Midbrain (tissue), 1 donor: ENCODE data around the gene NFATC2.
A peak's percentile ranks its signal among the peaks of the same experiment; 100 is the strongest.

ENCODE experiments used
- DNase-seq: peaks from one replicate; lab custom pipeline; 2025; lab: John Stamatoyannopoulos, UW

The NFATC2 gene

DNA sequence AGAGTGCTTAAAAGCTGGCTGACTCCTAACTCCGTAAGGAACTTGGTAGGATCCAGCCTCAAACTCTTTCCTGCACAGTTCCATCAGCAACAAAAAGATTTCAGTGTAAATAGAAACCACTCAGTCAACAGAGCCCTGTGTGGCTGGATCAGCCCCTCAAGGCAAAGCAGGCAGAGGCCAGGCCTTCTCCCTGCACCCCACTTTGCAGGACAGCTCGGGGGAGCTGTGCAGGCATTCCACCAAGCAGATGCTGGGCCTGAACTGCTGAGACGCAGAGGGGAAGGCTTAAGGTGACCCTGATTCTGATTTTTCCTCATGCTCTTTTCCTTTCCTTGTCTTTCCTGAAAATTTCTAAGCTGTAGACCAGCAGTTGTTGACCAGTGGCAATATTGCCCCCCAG lies 91.5 kb downstream of the NFATC2 start:
- no peak for DNase-seq

DNA sequence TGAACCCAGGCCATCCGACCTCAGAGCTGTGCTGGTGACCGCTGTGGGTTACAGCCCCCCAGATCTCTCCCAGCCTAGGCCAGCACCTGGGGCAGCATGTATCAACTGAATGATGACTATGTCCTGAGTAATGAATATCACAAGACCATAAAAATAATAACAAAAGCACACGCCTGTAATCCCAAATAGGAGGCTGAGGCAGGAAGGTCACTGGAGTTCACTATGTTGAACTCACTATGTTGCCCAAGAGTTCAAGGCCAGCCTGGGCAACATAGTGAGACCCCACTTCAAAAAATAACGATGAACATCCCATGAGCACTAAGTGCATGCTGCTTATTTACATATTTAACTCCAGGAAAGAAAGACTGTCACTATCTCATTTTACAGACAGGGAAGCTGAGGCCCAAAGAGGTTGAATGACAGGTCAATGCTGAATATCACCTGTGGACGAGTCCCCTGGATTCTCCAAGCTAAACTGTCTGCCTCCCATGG lies 92.3 kb downstream of the NFATC2 start:
- DNase-seq = no peak

DNA sequence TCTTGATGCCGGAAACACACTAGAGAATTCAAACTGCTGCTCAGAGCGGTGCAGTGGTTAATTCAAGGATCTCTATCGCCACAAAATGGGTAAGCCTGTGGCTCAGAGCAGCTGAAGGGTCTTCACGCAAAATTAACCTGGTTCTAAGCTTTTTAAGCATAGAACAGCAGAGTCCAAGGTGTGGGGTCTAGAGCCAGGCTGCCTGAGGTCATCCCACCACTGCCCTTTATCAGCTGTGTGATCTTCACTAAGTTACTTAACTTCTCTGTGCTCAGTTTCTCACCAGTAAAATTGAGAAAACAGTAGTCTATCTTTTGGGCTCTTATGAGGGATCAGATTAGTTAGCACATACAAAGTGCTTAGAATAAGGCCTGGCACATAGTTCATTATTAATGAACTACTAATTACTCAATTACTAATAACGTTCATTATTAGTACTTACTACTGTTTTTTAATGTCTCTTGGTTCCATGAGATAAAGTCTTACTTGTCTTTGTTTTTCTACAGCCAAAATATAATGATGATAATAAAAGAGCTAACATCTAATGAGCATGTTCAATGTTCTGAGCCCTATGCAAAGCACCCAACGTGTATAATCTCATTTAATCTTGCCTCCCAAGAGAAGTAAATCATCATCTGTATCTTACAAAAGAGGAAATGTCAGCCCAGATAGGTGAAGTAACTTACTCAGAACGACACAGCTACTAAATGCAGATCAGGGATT lies 92.9 kb downstream of the NFATC2 start:
- DNase-seq = no peak

DNA sequence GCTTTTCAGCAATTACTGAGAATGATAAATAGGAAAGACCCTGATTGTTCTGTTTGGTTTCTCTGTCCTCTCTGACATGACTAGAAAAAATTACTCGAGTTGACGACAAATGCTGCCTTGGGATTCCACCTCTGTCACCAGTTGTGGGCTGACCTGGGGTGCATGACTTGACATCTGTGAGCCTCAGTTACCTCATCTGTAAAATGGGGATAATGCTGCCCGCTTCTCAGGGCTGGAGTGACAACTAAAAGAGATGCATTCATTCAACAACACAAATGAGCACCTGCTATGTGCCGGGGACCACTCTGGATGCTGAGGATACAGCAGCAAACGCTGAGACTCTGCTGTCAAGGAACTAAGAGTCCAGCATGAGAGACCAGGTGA lies 94.8 kb downstream of the NFATC2 start:
- DNase-seq = no peak

GRCh38 chr20:51447097-51447764 lies 95.3 kb downstream of the NFATC2 start:
- peak; percentile 14 for DNase-seq

DNA sequence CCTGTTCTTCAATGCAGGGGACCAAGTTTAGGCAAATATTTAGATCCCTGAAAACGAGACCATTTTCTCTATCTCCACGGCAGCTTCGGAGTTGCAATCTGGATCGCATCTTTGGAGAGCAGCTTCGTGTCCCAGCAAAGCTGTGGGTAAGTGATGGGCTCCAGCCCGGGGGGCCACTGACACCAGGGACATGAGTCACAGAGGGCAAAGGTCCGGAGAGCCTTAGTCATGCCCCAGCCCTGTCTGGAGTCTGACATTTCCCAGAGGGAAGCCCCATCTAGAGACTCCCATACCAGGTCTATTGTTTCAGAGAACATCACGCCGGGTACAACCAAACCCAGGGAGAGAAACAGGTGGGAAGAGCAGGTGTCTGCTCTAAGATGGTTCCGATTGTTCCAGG lies 95.9 kb downstream of the NFATC2 start:
- no peak for DNase-seq

DNA sequence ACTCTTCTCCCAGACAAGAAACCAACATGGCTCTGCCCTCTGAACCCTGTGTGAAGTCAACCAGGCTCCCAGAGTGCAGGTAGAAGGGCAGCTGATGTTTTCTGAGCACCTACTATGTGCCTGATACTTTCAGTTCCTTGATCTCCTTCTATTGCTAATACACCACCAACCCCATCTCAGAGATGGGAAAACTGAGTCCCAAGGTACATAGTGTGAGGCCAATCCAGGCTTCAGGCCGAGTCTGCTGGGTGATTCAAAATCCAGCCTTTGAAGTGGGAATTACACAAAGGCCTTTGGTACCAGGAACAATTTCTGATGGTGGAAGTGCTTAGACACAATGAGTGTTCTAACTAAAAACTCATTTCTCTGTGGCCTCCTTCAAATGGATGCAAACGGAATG lies 96.3 kb downstream of the NFATC2 start:
- no peak for DNase-seq

GRCh38 chr20:51445591-51445990 lies 96.9 kb downstream of the NFATC2 start:
- no peak for DNase-seq

GRCh38 chr20:51444922-51445438 lies 97.5 kb downstream of the NFATC2 start:
- no peak for DNase-seq

- no peak for DNase-seq
Observed at GRCh38 chr20:51444467-51444866, 98.1 kb downstream of the NFATC2 start.

- no peak for DNase-seq
Observed at GRCh38 chr20:51442602-51443001, 99.9 kb downstream of the NFATC2 start.

DNA sequence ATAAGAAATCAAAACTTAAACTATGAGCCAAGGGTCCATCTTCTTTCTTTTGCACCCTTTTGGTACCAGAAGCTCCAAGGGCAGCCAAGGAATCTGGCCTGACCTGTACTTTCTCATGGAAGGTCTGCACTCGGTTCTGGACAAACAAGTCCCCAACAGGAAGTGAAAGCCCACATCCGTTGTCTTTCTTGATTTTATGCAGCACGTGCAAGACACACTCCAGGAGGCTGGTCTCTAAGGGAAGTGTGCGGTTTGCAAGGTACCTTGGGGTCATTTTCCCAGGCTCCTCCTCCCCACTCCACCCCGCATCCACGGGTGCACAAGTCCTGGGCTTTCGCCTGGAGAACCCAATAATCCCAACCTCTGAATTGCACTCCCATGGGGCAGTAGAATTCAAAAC lies 101.9 kb downstream of the NFATC2 start:
- no peak for DNase-seq

DNA sequence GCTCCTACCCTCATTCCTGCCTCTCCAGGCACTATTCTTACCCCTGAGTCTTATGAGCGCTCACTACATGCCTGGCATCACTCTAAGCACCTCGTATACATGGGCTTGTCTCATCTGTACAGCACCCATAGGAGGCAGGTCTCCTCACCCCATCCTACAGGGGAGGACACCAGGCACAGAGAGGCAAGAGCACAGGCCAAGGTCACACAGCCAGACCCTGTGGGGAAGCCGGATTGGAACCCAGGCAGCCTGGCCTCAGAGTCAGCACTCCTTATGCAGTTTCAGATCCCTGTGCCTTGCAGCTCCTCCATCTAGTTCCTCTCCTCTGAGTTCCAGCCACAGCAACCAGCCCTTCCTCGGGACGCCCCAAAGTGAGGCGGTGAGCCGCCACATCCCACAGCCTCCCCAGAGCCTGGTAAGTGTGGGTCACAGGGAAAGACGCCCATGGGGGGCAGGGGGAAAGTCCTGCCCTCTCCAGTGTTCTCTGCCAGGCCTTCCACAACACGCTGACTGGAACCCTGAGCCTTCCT lies 103.3 kb downstream of the NFATC2 start:
- no peak for DNase-seq

DNA sequence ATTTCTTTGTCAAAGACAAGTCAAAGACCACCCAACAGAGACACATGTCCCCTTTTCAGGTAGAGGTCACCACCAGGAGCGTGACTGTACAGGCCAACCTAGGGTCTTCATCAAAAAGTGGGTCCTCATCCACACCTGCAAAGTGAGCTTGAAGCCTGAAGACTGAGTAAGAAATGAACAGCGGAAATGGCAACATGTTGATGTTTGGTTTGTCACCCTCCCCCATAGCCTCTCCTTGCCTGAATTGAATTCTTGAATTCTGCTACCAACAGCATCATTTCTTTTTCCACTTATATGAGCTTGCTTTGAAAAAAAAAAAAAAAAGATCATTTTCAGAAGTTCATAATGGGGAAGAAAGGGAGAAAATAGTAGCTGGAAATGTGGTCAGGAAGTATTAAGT lies 104.4 kb downstream of the NFATC2 start:
- no peak for DNase-seq

DNA sequence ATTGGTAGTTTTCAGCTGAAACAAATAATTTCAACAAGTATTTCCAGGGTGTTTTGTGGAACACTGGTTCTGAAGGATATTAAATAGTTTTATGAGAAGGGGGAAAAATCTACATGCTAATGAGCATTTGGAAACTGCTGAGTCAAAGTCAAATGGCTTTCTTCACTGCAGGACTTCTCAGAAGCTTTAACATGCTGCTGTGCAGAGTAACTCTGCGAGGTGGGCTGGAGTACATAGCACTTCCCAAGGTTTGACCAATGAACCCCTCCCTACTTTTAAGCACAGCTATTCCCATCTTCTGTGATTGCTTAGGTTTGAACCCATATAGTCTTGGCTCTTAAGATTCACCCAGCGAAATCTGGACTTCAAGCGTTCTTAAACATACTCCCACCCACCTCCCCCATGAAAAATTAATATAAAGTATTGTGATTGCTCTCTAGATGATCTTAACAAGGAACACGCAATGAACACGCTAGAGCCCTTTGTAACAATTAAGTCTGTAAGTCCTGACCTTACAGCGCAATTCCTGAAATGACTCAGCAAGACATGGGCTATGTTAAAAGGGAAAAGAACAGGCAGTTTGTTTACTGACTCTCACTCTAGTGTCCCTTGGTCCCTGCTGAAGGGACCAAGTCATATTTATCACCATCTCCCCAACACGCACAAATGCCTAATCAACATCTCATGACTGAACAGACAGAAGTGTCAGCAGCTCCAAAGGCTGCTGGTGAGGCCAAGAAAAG lies 105.2 kb downstream of the NFATC2 start:
- DNase-seq = no peak

GRCh38 chr20:51434580-51435247 lies 107.8 kb downstream of the NFATC2 start:
- DNase-seq = no peak

GRCh38 chr20:51434026-51434425 lies 108.5 kb downstream of the NFATC2 start:
- DNase-seq = no peak

- no peak for DNase-seq
Observed at GRCh38 chr20:51432875-51433274, 109.6 kb downstream of the NFATC2 start.

- DNase-seq = no peak
Observed at GRCh38 chr20:51432251-51432784, 110.2 kb downstream of the NFATC2 start.

GRCh38 chr20:51431321-51431720 lies 111.2 kb downstream of the NFATC2 start:
- DNase-seq = no peak

DNA sequence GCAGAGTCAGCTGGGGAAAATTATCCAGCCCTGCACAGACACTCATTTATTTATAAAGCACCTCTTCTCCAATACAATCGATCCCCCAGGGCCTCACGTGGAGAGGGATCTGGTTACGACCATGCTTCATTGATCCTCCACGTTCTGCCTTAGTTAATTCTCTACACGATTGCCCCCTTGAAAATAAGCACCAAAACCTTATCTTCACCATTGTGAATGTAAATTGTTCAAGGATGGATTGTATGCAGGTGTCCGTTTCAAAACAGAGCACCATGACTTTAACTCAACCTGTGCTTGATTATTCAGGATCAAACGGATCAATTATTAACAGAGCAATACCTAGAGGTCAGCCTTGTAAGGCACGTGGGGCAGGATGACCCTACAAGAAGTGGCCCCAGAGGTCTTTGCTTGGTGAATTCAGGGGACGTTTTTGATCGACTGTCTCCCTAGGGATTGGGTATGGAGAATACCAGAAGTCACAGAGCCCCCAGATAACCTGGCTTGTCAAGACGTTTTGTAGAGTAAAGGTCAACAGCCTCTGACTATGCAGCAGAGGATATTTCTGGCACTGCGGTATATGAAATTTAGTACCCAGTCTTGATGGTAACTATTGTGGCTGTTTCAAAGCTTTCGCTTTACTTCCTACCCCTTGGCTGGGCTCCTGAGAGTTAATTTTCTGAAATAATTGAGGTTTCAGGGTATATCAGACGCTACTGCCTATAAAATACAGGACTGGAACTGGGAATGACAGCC lies 112.1 kb downstream of the NFATC2 start:
- no peak for DNase-seq
